K562 (cell line): Measurements from ENCODE around the gene ZMYM4. TPM values are rescaled to one million over a fixed set of nuclear protein-coding genes. Genes with fewer than 3 reads are reported as not detected.

Experiments
- CGGBP1 ChIP-seq: fragments of 250-450 bp; sonication (Bioruptor Pico); IDR thresholded peaks from 2 replicates; pipeline ENCODE4 v1.9.0; 2021; ENCODE audit warnings: mild to moderate bottlenecking
- CREBBP ChIP-seq: IDR thresholded peaks from one replicate; pipeline ENCODE4 v1.6.1; 2012; ENCODE audit warnings: low read depth, mild to moderate bottlenecking, control low read depth, inconsistent platforms, low read length
- E2F3 ChIP-seq: fragments of 250-450 bp; sonication (Bioruptor Pico); IDR thresholded peaks from 2 replicates; pipeline ENCODE4 v1.4.0; 2020; ENCODE audit warnings: mild to moderate bottlenecking
- E4F1 ChIP-seq: fragments of 250-450 bp; sonication (Bioruptor Pico); IDR thresholded peaks from 2 replicates; pipeline ENCODE4 v1.5.0; 2021; ENCODE audit warnings: mild to moderate bottlenecking, borderline replicate concordance
- ERF ChIP-seq: fragments of 450-650 bp; formaldehyde crosslinking; IDR thresholded peaks from 2 replicates; pipeline ENCODE4 v1.4.0; 2020; ENCODE audit warnings: mild to moderate bottlenecking, mixed read lengths
- HCFC1 ChIP-seq: IDR thresholded peaks from 2 replicates; pipeline ENCODE4 v1.6.1; 2012; ENCODE audit warnings: low read depth, low read length, improper control_type of control experiment
- HES1 ChIP-seq: fragments of 450-650 bp; IDR thresholded peaks from 2 replicates; pipeline ENCODE4 v1.6.1; 2016; ENCODE audit warnings: low read depth, mild to moderate bottlenecking, moderate library complexity
- HNRNPL ChIP-seq: fragments of 200-400 bp; formaldehyde crosslinking; IDR thresholded peaks from 2 replicates; pipeline ENCODE4 v1.6.1; 2017; ENCODE audit warnings: low read depth, mild to moderate bottlenecking, low read length
- NCOA4 ChIP-seq: fragments of 450-650 bp; IDR thresholded peaks from 2 replicates; pipeline ENCODE4 v1.6.1; 2018; ENCODE audit warnings: mild to moderate bottlenecking; ENCODE audit not compliant: partially characterized antibody
- NELFE ChIP-seq: IDR thresholded peaks from 2 replicates; pipeline ENCODE4 v1.6.1; 2011; ENCODE audit warnings: mild to moderate bottlenecking; ENCODE audit not compliant: insufficient read depth, insufficient read length
- NFIC ChIP-seq: fragments of 450-650 bp; IDR thresholded peaks from 2 replicates; pipeline ENCODE4 v1.6.1; 2017; ENCODE audit warnings: mild to moderate bottlenecking, inconsistent platforms
- NR4A1 ChIP-seq, 2 experiments: fragments of 250-450 bp in 1 of 2; fragments of 450-650 bp in 1 of 2; sonication (Bioruptor Pico) in 1 of 2; IDR thresholded peaks; 2 replicates each; pipeline versions ENCODE4 v1.4.0 to v1.6.1; 2016 to 2020; ENCODE audit warnings: mild to moderate bottlenecking in 2 of 2, missing compliant biosample characterization in 1 of 2, missing genetic modification characterization in 1 of 2, moderate library complexity in 1 of 2
- PRDM10 ChIP-seq: fragments of 450-650 bp; IDR thresholded peaks from 2 replicates; pipeline ENCODE4 v1.6.1; 2018; ENCODE audit not compliant: partially characterized antibody
- RHOXF2B ChIP-seq: fragments of 250-450 bp; sonication (Bioruptor Pico); conservative IDR thresholded peaks from 2 replicates; pipeline ENCODE4 v1.5.1; 2021
- TAF9B ChIP-seq: fragments of 450-650 bp; IDR thresholded peaks from 2 replicates; pipeline ENCODE4 v1.6.1; 2018; ENCODE audit warnings: mild to moderate bottlenecking; ENCODE audit not compliant: partially characterized antibody
- TOE1 ChIP-seq, 2 experiments: fragments of 450-650 bp in 1 of 2; sonication (generic) in 1 of 2; formaldehyde crosslinking in 1 of 2; IDR thresholded peaks; 2 replicates each; pipeline versions ENCODE4 v1.7.1 to v1.8.0; 2016 to 2022; ENCODE audit warnings: borderline replicate concordance in 2 of 2, mild to moderate bottlenecking in 2 of 2, antibody characterized with exemption in 1 of 2, inconsistent platforms in 1 of 2, low read depth in 1 of 2, missing genetic modification reagents in 1 of 2, moderate library complexity in 1 of 2
- YY1 ChIP-seq, 3 experiments: IDR thresholded peaks; 2 replicates each; pipeline ENCODE4 v1.6.1; 2011; ENCODE audit warnings: low read length in 2 of 3, mild to moderate bottlenecking in 2 of 3, moderate library complexity in 2 of 3, borderline replicate concordance in 1 of 3, control low read depth in 1 of 3, low read depth in 1 of 3; ENCODE audit not compliant: insufficient read depth in 3 of 3, insufficient replicate concordance in 2 of 3, control insufficient read depth in 1 of 3, insufficient read length in 1 of 3; ENCODE audit errors: extremely low read depth in 1 of 3
- ZC3H4 ChIP-seq: sonication (generic); formaldehyde crosslinking; IDR thresholded peaks from 2 replicates; pipeline ENCODE4 v1.9.0; 2021; ENCODE audit warnings: missing genetic modification reagents, borderline replicate concordance
- ZEB2 ChIP-seq: fragments of 450-650 bp; IDR thresholded peaks from 2 replicates; pipeline ENCODE4 v1.6.1; 2016
- polyA plus RNA-seq, 8 experiments: library from polyadenylated mRNA; depleted of rRNA in 4 of 8; stranded (reverse) in 5 of 8; unstranded in 3 of 8; fragments of >200 nt; fragmentation: Nextera tagmentation in 2 of 8; fragmentation: Illumina TruSeq in 1 of 8; extraction: Ambion mirVana in 2 of 8; extraction: Trizol in 1 of 8; gene quantifications; 2 replicates each; pipeline versions ENCODE4 v1.2.1 to v1.2.3, GENCODE V29; 2011 to 2014; ENCODE audit warnings: inconsistent platforms in 1 of 8, missing spikeins in 1 of 8
- total RNA-seq, 7 experiments: library from RNA; depleted of rRNA in 6 of 7; stranded (reverse); fragments of >200 nt in 6 of 7; fragmentation: Illumina TruSeq in 2 of 7; extraction: Trizol in 2 of 7; gene quantifications; 2 replicates each; pipeline versions ENCODE4 v1.2.1 to v1.2.3, GENCODE V29; 2011 to 2021; ENCODE audit warnings: low replicate concordance in 1 of 7

The ZMYM4 gene
- total and polyA plus RNA-seq, 9 of the 15 experiments (the other 6 are each of a cell fraction or from before 2014, with no cell fraction given): 15.2 to 77.2 (median 63.3) TPM

- TF ChIP-seq ZC3H4 (CRISPR knock-in tag): no peak
- peak; percentile 62 for TF ChIP-seq NFIC
- peak; percentile 39; the same call in 1 of the 2 replicates for TF ChIP-seq TOE1 (IDR thresholded peaks at IDR 0.05; ENCODE audit: borderline replicate concordance)
- no peak for TF ChIP-seq TOE1 (CRISPR knock-in tag; IDR thresholded peaks at IDR 0.05; ENCODE audit: borderline replicate concordance, low read depth)
- no peak for TF ChIP-seq CREBBP
- 0 out of 2 replicates have a peak, but pooled peaks have one; percentile 28 for TF ChIP-seq NR4A1 (CRISPR knock-in tag; IDR thresholded peaks at IDR 0.05)
- no peak for TF ChIP-seq NR4A1 (tag; IDR thresholded peaks at IDR 0.05)
- TF ChIP-seq ZEB2: peak; percentile 67; the same call in 1 of the 2 replicates
- TF ChIP-seq CGGBP1 (CRISPR knock-in tag): no peak
- peak in 1 of 3 experiments; percentile 41 for TF ChIP-seq YY1 (IDR thresholded peaks at IDR 0.05; ENCODE audit: borderline replicate concordance in 1 of 3, control insufficient read depth in 1 of 3, extremely low read depth in 1 of 3, insufficient read depth in 3 of 3, insufficient read length in 1 of 3, insufficient replicate concordance in 2 of 3, low read depth in 1 of 3, low read length in 2 of 3)
- no peak for TF ChIP-seq NCOA4
- TF ChIP-seq HES1: peak; percentile 99
- TF ChIP-seq E4F1 (CRISPR knock-in tag): no peak
- TF ChIP-seq NELFE: no peak
- no peak for TF ChIP-seq HCFC1
- TF ChIP-seq TAF9B: peak; percentile 68
- no peak for TF ChIP-seq PRDM10
- TF ChIP-seq E2F3 (CRISPR knock-in tag): no peak
- TF ChIP-seq RHOXF2B (CRISPR knock-in tag): no peak
- no peak for TF ChIP-seq HNRNPL
- TF ChIP-seq ERF (CRISPR knock-in tag): 0 out of 2 replicates have a peak, but pooled peaks have one; percentile 57
Measured at GRCh38 chr1:35278886-35279554, 10.5 kb downstream of the ZMYM4 start (continued).
